Measurements from ENCODE around the gene RPIA.

GRCh38 chr2:88721268-88721667 is 29.8 kb downstream of the RPIA start:
- TF ChIP-seq, protein P1, sequence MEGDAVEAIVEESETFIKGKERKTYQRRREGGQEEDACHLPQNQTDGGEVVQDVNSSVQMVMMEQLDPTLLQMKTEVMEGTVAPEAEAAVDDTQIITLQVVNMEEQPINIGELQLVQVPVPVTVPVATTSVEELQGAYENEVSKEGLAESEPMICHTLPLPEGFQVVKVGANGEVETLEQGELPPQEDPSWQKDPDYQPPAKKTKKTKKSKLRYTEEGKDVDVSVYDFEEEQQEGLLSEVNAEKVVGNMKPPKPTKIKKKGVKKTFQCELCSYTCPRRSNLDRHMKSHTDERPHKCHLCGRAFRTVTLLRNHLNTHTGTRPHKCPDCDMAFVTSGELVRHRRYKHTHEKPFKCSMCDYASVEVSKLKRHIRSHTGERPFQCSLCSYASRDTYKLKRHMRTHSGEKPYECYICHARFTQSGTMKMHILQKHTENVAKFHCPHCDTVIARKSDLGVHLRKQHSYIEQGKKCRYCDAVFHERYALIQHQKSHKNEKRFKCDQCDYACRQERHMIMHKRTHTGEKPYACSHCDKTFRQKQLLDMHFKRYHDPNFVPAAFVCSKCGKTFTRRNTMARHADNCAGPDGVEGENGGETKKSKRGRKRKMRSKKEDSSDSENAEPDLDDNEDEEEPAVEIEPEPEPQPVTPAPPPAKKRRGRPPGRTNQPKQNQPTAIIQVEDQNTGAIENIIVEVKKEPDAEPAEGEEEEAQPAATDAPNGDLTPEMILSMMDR (IDR thresholded peaks at IDR 0.05), result no peak
- no peak for TF ChIP-seq POLR2A (IDR thresholded peaks at IDR 0.05)
